ENCODE results near the gene MED20.

The MED20 gene

DNA sequence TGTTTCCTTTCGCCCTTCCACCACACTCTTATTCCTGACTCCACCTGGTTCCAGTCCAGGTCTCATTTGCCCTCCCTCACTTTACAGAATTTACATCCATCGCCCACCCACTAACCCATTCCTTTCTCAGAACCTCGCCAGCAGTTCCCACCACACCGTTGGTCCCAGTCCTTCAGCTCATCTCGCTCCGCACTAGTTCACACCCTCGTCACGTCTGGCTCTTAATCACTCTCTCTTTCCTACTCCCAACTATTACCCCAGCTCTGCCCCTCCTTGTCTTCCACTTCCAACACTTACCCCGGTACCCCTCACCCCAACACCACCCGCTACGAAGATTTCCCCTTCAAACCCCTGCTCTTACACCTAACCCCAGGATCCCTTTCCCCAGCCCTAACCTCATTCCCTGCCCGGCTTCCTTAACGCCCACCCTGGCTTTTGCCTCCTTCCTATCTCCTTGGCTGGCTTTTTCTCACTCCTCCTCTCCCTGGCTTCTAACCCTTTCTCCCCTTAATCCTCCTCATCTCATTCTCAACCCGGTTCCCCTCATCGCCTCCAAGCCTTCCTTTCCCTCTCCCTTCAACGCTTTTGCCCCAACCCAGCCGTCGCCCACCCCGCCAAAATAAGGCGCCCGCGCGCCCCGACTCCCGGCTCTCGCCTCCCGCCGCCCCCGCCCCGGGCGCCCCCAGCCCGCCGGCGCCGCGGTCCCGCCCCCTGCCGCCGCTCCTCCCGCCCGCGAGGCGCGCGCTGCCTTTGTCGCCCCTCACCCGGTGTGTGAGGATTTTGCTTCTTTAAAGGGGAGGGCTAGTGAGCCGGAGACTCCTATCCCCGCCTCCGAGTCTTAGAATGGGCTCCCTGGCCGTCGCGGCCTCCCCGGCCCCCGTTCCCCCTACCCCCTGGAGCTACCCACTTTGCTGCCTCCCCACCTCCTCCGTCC is 26.3 kb downstream of the MED20 start:
- ChIA-PET POLR2A (interaction anchor here (0.8 to 2.6 kb wide), 8 partner anchors 7 to 154 kb away, joined by 3 to 9 read pairs (median 4); partner anchors contain the start of genes BYSL, MED20 and TOMM6), CTCF (interaction anchor here (1.0 kb wide), 1 partner anchor 26 kb away, joined by 4 read pairs; the partner anchor contains the start of genes BYSL and MED20)
- peak; percentile 13 for DNase-seq (ENCODE audit: extremely low spot score)
- TF ChIP-seq ZNF384 (IDR thresholded peaks at IDR 0.05) (no peak), L3MBTL2 (conservative IDR thresholded peaks at IDR 0.05) (0 out of 2 replicates have a peak, but pooled peaks have one; percentile 17)

DNA sequence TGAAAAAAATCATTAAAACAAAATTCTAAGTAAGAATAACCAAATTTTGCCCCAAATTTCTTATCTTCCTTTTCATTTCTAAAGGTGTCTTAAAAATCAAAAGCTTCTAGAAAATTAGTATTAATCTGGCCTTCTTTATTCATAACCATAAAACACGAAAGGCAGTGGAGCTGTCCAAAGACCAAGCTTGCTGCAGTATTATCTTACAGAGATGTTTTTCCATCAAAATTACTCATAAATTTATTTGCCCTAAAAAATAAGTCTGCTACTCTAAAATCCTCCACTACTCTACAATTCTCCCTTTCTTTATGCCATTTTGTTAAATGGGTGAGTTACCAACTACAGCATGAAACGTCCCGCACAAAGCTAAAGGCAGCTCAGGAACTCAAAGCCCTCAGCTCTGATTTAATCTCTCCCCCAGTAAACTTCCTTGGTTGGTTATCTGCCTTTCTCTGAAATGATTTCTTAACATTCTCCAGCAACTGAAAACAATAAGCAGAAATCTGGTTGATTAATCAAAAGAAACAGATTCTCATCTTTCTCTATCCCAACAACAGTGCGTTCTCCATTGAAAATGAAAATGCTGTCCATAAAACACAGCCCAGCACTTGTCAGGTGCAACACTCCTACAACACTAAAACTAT is 27.9 kb downstream of the MED20 start:
- CTCF ChIA-PET: no interaction called here
- DNase-seq (ENCODE audit: extremely low spot score): no peak
- TF ChIP-seq ZNF384 (IDR thresholded peaks at IDR 0.05) (no peak), ARNT (IDR thresholded peaks at IDR 0.05) (no peak), SUZ12 (IDR thresholded peaks at IDR 0.05) (no peak), FOXA1 (IDR thresholded peaks at IDR 0.05) (no peak), LEF1 (IDR thresholded peaks at IDR 0.05; ENCODE audit: borderline replicate concordance) (no peak), FOXK2 (IDR thresholded peaks at IDR 0.05) (no peak), CTBP1 (IDR thresholded peaks at IDR 0.05; ENCODE audit: borderline replicate concordance) (no peak), NFRKB (IDR thresholded peaks at IDR 0.05) (no peak), TARDBP (IDR thresholded peaks at IDR 0.05) (no peak), SP1 (IDR thresholded peaks at IDR 0.05) (no peak), FOXM1 (IDR thresholded peaks at IDR 0.05; ENCODE audit: borderline replicate concordance) (no peak), BHLHE40 (IDR thresholded peaks at IDR 0.05; ENCODE audit: borderline replicate concordance) (no peak), L3MBTL2 (conservative IDR thresholded peaks at IDR 0.05) (no peak), HDGF (IDR thresholded peaks at IDR 0.05; ENCODE audit: borderline replicate concordance) (no peak)
- TF ChIP-seq, protein P1, sequence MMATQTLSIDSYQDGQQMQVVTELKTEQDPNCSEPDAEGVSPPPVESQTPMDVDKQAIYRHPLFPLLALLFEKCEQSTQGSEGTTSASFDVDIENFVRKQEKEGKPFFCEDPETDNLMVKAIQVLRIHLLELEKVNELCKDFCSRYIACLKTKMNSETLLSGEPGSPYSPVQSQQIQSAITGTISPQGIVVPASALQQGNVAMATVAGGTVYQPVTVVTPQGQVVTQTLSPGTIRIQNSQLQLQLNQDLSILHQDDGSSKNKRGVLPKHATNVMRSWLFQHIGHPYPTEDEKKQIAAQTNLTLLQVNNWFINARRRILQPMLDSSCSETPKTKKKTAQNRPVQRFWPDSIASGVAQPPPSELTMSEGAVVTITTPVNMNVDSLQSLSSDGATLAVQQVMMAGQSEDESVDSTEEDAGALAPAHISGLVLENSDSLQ (IDR thresholded peaks at IDR 0.05): no peak
- POLR2A ChIA-PET: no interaction called here

GRCh38 chr6:41887331-41887751 is 33.6 kb downstream of the MED20 start:
- ChIA-PET POLR2A (interaction anchor here (0.7 to 0.9 kb wide), 2 partner anchors 8 to 100 kb away, joined by 3 to 4 read pairs; partner anchors contain the start of genes TOMM6 and USP49), CTCF (no interaction called here)
- no peak for DNase-seq (ENCODE audit: extremely low spot score)
- TF ChIP-seq FOXM1 (IDR thresholded peaks at IDR 0.05; ENCODE audit: borderline replicate concordance) (no peak), NFRKB (IDR thresholded peaks at IDR 0.05) (no peak), HDGF (IDR thresholded peaks at IDR 0.05; ENCODE audit: borderline replicate concordance) (no peak), SP1 (IDR thresholded peaks at IDR 0.05) (no peak), ELF4 (IDR thresholded peaks at IDR 0.05) (no peak), CTBP1 (IDR thresholded peaks at IDR 0.05; ENCODE audit: borderline replicate concordance) (no peak), L3MBTL2 (conservative IDR thresholded peaks at IDR 0.05) (no peak), FOXK2 (IDR thresholded peaks at IDR 0.05) (no peak), BHLHE40 (IDR thresholded peaks at IDR 0.05; ENCODE audit: borderline replicate concordance) (no peak)
- TF ChIP-seq, protein P1 (IDR thresholded peaks at IDR 0.05): no peak

- no peak for TF ChIP-seq SP1 (IDR thresholded peaks at IDR 0.05)
- no peak for TF ChIP-seq FOXM1 (IDR thresholded peaks at IDR 0.05; ENCODE audit: borderline replicate concordance)
- TF ChIP-seq NFRKB (IDR thresholded peaks at IDR 0.05): no peak
- TF ChIP-seq CTBP1 (IDR thresholded peaks at IDR 0.05; ENCODE audit: borderline replicate concordance): no peak
- no peak for TF ChIP-seq L3MBTL2 (conservative IDR thresholded peaks at IDR 0.05)
- no peak for TF ChIP-seq ZNF384 (IDR thresholded peaks at IDR 0.05)
- TF ChIP-seq, protein P1 (IDR thresholded peaks at IDR 0.05): no peak
- TF ChIP-seq TARDBP (IDR thresholded peaks at IDR 0.05): no peak
- TF ChIP-seq ELF4 (IDR thresholded peaks at IDR 0.05): no peak
- TF ChIP-seq SUZ12 (IDR thresholded peaks at IDR 0.05): no peak
- TF ChIP-seq BHLHE40 (IDR thresholded peaks at IDR 0.05; ENCODE audit: borderline replicate concordance): no peak
- TF ChIP-seq LEF1 (IDR thresholded peaks at IDR 0.05; ENCODE audit: borderline replicate concordance): no peak
- no peak for TF ChIP-seq ARNT (IDR thresholded peaks at IDR 0.05)
- TF ChIP-seq FOXA1 (IDR thresholded peaks at IDR 0.05): no peak
- no peak for TF ChIP-seq FOXK2 (IDR thresholded peaks at IDR 0.05)
- no peak for TF ChIP-seq HDGF (IDR thresholded peaks at IDR 0.05; ENCODE audit: borderline replicate concordance)
- POLR2A ChIA-PET: no interaction called here
- DNase-seq (ENCODE audit: extremely low spot score): no peak
- CTCF ChIA-PET: interaction anchor here (0.5 kb wide), 1 partner anchor 686 kb away, joined by 3 read pairs; no protein-coding TSS in a partner anchor
These were observed 35.0 kb downstream of the MED20 start for GRCh38 chr6:41885930-41886329.

- TF ChIP-seq FOXM1 (IDR thresholded peaks at IDR 0.05; ENCODE audit: borderline replicate concordance) (no peak), FOXK2 (IDR thresholded peaks at IDR 0.05) (no peak), L3MBTL2 (conservative IDR thresholded peaks at IDR 0.05) (no peak), HDGF (IDR thresholded peaks at IDR 0.05; ENCODE audit: borderline replicate concordance) (no peak)
These were observed 36.0 kb downstream of the MED20 start for GRCh38 chr6:41884957-41885356.

More at GRCh38 chr6:41884957-41885356, 36.0 kb downstream of the MED20 start:
- POLR2A ChIA-PET: no interaction called here
- CTCF ChIA-PET: no interaction called here
- no peak for DNase-seq (ENCODE audit: extremely low spot score)
